Measurements from ENCODE around the gene NEXMIF.
"Not testable (repeated sequence)": the region's sequence is repeated elsewhere in the genome, so short reads cannot be mapped to it uniquely, and the experiment has no call there.

NEXMIF gene

GRCh38 chrX:74788545-74789086, 136.6 kb downstream of the NEXMIF start:
- DNase-seq = no peak

DNA sequence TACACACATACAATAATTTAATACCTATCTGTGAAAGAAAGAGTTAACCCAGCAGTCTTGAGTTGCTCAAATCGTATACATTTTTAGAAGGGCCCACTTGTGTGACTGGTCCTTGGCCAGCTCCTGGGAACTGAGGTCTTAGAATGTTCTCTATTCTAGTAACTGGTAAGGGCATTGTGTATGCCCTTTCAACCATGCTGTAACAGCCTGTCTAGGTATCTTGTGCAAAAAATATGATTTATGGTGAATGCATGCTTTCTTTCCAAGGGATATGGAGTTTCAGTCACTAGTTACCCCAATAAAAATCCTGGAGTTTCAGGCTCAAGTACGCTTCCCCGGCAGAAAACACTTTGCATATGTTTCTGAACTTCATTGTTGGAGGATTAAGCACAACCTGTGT, 140.6 kb downstream of the NEXMIF start:
- no peak for DNase-seq

DNA sequence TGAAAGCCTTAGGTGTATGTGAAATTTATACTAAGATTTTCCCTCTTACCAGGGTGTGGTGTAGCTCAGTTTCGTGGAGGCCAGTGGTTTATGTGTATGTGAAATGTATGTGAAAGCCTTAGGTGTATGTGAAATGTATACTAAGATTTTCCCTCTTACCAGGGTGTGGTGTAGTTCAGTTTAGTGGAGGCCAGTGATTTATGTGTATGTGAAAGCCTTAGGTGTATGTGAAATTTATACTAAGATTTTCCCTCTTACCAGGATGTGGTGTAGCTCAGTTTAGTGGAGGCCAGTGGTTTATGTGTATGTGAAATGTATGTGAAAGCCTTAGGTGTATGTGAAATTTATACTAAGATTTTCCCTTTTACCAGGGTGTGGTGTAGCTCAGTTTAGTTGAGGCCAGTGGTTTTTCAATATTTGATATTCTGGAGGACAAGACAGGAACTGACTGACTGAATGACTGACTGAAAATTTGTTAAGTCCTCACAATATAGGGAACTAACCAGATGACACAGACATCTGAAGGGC, 143.7 kb downstream of the NEXMIF start:
- DNase-seq = no peak

- DNase-seq = no peak
These were observed 146.1 kb downstream of the NEXMIF start for GRCh38 chrX:74779175-74779574.

- no peak for DNase-seq
These were observed 150.3 kb downstream of the NEXMIF start for GRCh38 chrX:74774988-74775387.

GRCh38 chrX:74736450-74736849, 188.8 kb downstream of the NEXMIF start:
- no peak for DNase-seq

DNA sequence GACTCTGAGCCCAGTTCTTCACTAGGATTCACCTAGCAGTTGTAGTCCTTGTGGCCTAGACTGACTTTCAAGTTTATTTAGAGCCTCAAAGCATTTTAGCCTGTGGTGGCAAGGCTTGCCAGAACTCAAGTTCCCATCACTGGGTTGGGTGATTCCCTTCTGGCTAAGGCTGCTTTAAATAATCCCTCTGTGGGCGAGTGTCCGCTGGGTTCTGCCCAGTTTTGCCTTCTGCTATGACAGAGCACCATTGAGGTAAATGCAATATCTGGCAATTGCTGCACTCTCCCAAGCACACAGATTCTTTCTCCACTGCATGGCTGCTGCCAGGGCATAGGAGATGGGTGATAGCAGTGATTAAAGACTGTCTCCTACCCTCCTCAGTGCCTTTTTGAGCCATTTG, 220.0 kb downstream of the NEXMIF start:
- no peak for DNase-seq

- not testable (repeated sequence) for DNase-seq
These were observed 223.9 kb downstream of the NEXMIF start for GRCh38 chrX:74701343-74701742.

GRCh38 chrX:74684466-74684865, 240.8 kb downstream of the NEXMIF start:
- DNase-seq = no peak

Measured in CD4-positive, alpha-beta T cell treated with Interleukin-15 for 1 hour (primary cell).